Epithelial cell of prostate (primary cell): ENCODE data around the gene SMAD1.

Experiments
- DNase-seq: peaks from one replicate; pipeline ENCODE4 v3.0.0-alpha.2; 2011; ENCODE audit warnings: low read depth, low spot score
- H3K27ac ChIP-seq: fragments of 450-650 bp; 2 replicates; pipeline ENCODE4 v1.5.1; 2017; ENCODE audit warnings: mild to moderate bottlenecking

The SMAD1 gene

GRCh38 chr4:145487631-145488030, 6.0 kb downstream of the SMAD1 start:
- H3K27ac ChIP-seq: no peak overlapping the region
- no peak for DNase-seq

DNA sequence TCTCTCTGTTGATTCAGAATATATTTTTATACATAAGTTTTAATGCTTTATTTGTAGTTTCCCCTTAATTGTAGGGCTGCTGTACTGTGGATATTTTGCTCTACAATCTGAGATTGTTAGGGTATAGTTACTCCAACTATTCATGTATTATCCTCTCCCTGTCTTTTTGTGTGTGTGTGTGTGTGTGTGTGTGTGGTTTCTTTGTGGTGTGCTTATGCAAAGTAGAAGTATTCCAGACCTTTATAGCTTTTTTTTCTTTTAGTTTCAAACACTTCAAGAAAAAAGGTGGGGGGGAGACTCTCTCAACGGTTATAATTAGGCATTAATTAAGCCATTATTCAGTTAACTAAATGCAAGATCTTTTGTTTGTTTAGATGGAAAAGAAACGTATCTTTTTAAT, 6.7 kb downstream of the SMAD1 start:
- H3K27ac ChIP-seq: no peak overlapping the region
- no peak for DNase-seq

- no peak for DNase-seq
- H3K27ac ChIP-seq: no peak overlapping the region
These were observed 7.9 kb downstream of the SMAD1 start for GRCh38 chr4:145489556-145489955.

DNA sequence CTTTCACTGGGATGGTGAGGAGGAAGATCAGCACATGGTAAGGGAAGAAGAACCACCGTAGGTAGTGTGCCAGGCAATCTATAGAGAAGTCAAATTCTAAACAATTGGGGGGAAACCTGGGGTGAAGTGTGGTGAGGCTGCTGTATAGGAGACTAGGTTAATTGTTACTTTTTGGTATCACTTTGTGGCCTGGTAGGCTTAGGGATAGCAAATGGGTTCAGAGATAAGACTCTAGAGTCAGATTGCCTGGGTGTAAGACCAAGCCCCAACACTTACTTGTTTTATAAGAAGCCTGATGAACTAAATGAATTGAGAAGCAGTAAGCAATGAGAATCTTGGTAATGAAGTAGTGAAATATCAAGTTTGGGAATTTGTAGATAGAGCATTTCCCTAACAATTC, 8.7 kb downstream of the SMAD1 start:
- no peak overlapping the region for H3K27ac ChIP-seq
- no peak for DNase-seq

GRCh38 chr4:145490796-145491195, 9.1 kb downstream of the SMAD1 start:
- H3K27ac ChIP-seq: no peak overlapping the region
- DNase-seq: no peak

DNA sequence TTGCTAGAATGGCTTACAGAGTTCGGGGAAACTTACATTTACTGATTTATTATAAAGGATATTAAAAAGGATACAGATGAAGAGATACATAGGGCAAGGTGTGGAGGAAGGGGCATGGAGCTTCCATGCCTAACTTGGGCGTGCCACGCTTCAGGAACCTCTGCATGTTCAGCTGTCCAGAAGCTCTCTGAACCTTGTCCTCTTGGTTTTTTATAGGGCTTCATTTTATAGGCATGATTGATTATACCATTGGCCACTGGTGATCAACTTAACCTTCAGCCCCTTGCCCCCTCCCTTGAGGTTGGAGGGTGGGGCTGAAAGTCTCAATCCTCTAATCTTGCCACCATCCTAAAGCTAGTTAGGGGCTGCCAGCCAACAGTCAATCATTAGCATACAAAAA, 10.7 kb downstream of the SMAD1 start:
- DNase-seq: no peak
- no peak overlapping the region for H3K27ac ChIP-seq

- no peak overlapping the region for H3K27ac ChIP-seq
- DNase-seq: no peak
These were observed 11.5 kb downstream of the SMAD1 start for GRCh38 chr4:145493166-145493565.

DNA sequence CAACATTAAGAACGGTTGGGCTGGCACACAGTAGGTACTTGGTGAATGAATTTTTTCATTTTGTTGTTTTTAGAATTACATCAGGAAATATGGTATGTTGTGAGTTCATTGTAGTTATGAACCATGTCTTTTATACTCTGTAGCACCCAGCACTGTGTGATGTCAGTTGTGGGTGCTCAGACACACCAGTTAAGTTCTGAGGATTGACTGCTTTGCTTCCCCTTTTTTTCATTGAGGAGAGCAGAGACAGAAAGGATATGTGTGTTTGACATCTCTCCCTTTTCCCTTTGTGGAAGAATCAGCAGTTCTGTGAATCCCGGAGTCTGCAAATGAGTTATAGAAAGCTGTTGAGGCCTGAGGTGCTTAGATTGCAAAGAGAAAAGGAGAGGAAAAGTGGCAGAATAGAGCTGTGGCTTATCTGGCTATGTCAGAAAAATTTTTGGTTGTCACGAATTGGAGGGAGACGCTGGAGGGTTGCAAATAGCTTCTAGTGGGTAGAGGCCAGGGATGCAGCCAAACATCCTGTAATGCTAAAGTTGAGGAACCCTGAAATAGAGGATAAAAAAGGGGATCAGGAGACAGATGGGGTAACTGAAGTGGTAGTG, 13.1 kb downstream of the SMAD1 start:
- DNase-seq: no peak
- H3K27ac ChIP-seq: no peak overlapping the region

- DNase-seq: no peak
- no peak overlapping the region for H3K27ac ChIP-seq
These were observed 14.6 kb downstream of the SMAD1 start for GRCh38 chr4:145496292-145496691.

- no peak overlapping the region for H3K27ac ChIP-seq
- no peak for DNase-seq
These were observed 15.8 kb downstream of the SMAD1 start for GRCh38 chr4:145497199-145498149.

DNA sequence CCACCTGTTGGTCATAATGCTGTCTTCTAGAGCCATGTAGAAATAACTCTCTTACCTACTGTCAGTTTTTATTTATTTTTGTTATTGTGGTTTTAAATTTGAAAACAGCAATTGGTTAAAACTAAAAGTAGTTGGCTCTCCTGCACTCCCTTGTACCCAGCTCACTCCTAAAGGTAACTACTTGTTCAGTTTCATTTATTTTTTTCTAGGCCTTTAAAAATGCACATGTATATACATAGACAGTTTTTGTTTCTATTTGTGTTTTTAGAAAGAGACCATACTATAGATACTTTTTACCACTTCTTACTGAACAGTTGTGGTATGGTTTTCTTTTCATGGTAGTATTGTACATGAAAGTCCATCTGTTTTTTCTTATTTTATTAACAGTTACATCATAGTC, 16.8 kb downstream of the SMAD1 start:
- H3K27ac ChIP-seq: no peak overlapping the region
- DNase-seq: no peak

DNA sequence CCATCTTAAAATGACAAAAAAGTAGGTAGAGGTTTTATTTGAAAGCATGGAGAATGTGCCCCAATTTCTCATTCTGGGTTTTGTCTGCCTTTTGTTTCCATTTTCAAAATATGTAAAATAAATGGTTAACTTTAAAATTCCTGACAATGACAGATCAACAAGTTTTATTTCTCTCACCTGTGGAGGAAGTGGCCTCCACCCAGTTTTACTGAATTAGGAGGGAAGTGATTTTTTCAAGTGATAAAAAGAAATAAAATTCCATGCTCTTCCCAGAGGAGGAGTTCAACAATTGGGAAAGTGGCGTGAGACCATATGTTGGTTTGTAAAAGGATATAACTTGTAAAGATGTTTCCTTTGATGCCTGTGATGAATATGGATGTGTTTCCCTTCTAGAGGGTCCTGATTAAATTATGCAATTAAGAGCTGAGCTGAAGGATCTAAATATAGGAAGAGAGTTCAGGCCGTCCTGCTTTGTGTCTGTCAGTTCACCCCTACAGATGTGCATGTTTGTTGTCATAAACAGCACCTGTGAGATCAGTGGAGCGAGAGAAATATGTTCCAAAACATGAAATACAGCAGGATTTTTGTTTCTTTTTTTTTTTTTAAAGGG, 19.5 kb downstream of the SMAD1 start:
- no peak for DNase-seq
- no peak overlapping the region for H3K27ac ChIP-seq

DNA sequence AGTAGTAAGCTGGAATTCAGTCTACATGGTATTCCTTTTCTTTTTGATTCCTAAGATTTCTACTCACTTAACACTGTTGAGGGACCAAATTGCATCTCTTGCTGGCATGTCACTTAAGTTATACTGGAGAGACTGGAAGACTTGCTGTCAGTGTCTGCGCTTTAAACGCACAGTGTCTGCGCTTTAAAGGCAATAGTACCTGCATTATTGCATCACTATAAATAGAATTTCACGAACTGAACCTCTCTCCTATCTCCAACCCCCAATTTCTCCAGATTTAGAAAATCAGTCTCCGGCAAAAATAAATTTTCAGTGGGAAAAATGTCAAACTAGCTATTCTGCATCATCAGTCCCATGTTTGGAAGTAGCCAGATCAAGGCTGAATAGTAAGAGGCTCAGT, 21.2 kb downstream of the SMAD1 start:
- no peak overlapping the region for H3K27ac ChIP-seq
- DNase-seq: no peak

GRCh38 chr4:145503486-145504072, 21.9 kb downstream of the SMAD1 start:
- no peak for DNase-seq
- H3K27ac ChIP-seq: no peak overlapping the region

DNA sequence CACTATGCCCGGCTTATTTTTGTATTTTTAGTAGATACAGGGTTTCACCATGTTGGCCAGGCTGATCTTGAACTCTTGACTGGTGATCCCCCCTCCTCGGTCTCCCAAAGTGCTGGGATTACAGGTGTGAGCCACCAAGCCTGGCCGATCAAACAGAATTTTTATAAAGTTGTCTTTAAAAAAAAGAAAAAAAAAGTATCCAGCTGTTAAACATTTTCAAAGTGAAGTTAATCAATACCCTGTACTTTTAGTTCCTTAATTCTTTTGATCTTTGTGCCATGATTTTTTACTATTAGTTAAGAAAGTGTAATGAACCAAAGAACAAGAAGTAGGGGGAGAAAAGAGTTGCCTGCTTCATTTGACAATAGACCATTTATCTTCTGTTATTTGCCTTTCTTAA, 24.3 kb downstream of the SMAD1 start:
- no peak overlapping the region for H3K27ac ChIP-seq
- DNase-seq: no peak

DNA sequence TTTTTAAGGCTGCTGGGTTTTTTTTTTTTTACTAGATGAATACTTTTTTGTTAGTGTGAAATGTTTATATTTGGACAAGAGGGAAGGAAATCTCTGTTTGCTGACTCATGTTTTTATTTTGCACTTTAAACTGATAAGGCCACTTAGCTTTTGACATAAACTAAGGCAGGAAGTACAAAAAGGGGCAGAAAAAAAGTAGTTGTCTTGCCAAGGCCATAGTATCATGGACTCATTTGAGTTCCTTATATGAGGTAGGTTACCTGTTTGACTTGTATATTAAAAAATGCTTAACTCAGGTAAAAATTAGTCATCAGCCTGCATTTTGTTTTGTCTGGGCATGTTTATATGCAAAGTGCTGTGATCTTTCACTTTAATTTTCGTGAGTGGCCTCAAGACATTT, 26.0 kb downstream of the SMAD1 start:
- H3K27ac ChIP-seq: peak overlapping the region; percentile 77
- DNase-seq: peak; percentile 78

DNA sequence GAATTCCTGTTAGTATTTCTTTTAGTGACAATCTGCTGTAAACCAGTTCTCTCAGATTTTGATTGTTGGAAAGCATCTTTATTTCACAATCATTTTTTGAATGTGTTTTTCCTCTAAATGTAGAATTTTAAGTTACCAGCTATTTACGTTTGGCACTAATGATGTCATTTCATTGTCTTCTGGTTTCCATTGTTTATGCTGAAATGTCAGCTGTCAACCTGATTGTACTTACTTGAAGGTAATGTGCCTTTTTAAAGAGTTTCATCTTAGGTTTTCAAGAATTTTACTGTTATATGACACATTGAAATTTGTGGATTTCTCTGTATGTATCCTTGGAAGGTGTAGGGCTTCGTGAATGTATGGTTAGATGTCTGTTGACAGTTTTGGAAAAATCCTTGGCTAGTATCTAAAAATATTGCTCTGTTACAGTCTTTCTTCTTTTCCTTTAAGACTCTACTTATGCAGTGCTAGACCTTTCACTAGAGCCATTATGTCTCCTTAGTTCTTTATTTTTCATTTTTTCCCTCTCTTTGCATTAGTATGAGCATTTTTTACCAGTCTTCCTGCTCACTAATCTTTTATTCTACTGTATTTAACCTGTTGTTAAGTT, 30.4 kb downstream of the SMAD1 start:
- no peak overlapping the region for H3K27ac ChIP-seq
- DNase-seq: no peak

GRCh38 chr4:145513020-145513621, 31.5 kb downstream of the SMAD1 start:
- no peak overlapping the region for H3K27ac ChIP-seq
- no peak for DNase-seq

DNA sequence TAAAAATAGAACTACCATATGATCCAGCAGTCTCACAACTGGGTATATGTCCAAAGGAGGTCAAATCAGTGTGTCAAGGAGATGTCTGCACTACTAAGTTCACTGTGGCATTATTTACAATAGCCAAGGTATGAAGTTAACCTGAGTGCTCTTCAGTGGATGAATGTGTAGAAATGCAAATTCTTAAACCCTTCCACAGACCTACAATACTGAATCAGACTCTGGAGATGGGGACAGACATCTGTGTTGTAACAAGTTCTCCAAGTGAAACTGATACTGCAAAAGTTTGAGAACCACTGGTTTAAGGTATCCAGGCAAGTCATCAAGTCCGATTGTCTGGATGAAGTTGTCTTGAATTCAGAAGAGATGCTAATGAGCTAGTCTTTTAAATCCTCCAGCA, 38.5 kb downstream of the SMAD1 start:
- no peak for DNase-seq

GRCh38 chr4:145521282-145521681, 39.6 kb downstream of the SMAD1 start:
- no peak for DNase-seq

More for the DNA sequence above, 38.5 kb downstream of the SMAD1 start:
- H3K27ac ChIP-seq: no peak overlapping the region

More at GRCh38 chr4:145521282-145521681, 39.6 kb downstream of the SMAD1 start:
- no peak overlapping the region for H3K27ac ChIP-seq
